Naive thymus-derived CD4-positive, alpha-beta T cell (primary cell): ENCODE data around the gene NEMP1. TPM values are rescaled to one million over a fixed set of nuclear protein-coding genes. Genes with fewer than 3 reads are reported as not detected.

ENCODE experiments used
- polyA plus RNA-seq, 2 donors: library from polyadenylated mRNA; unstranded; fragments of 300-500 nt; fragmentation: Illumina TruSeq; gene quantifications; one replicate each; pipeline ENCODE4 v1.2.3, GENCODE V29; 2021
- total RNA-seq, 6 experiments: library from RNA in 5 of 6; stranded (reverse) in 5 of 6; gene quantifications; 1 replicate in 5 of 6; 2 replicates in 1 of 6; pipeline ENCODE4 v1.2.3 and lab custom pipeline; 2021 to 2026

Gene NEMP1
- total and polyA plus RNA-seq, 7 experiments from 2014 or later = 2.9 to 47.6 (median 13.6) TPM

Other genes starting within 250 kb of the NEMP1 start
- gene SDR9C7, start 144.4 kb downstream of the NEMP1 start, total RNA-seq = not detected
- not detected for gene SDR9C7, start 144.4 kb downstream of the NEMP1 start, polyA plus RNA-seq
- gene RDH16, start 121.2 kb downstream of the NEMP1 start, total RNA-seq = 1 to 10 TPM in 3 of 5 experiments, under 1 TPM in 2; 0.44 to 2.0 (median 1.2) TPM
- gene RDH16, start 121.2 kb downstream of the NEMP1 start, polyA plus RNA-seq = under 1 TPM; 0.19 to 0.22 TPM
- 10 to 100 TPM in 3 of 5 experiments, 1 to 10 TPM in 2; 5.8 to 12.9 (median 10.7) TPM for gene ZBTB39, start 72.2 kb downstream of the NEMP1 start, total RNA-seq
- 1 to 10 TPM; 2.2 to 3.2 TPM for gene ZBTB39, start 72.2 kb downstream of the NEMP1 start, polyA plus RNA-seq
- 1 to 10 TPM in 1 of 5 experiments, under 1 TPM in 3, not detected in 1; 0.49 to 1.1 (median 0.74) TPM for gene TAC3, start 62.3 kb downstream of the NEMP1 start, total RNA-seq
- gene TAC3, start 62.3 kb downstream of the NEMP1 start, polyA plus RNA-seq = not detected
- 1 to 10 TPM; 1.3 to 2.3 (median 1.9) TPM for gene MYO1A, start 28.7 kb downstream of the NEMP1 start, total RNA-seq
- gene MYO1A, start 28.7 kb downstream of the NEMP1 start, polyA plus RNA-seq = under 1 TPM; 0.56 to 0.68 TPM
- 10 to 100 TPM in 3 of 5 experiments, 1 to 10 TPM in 2; 5.7 to 22.4 (median 15.5) TPM for gene NAB2, start 10.3 kb upstream of the NEMP1 start, total RNA-seq
- gene NAB2, start 10.3 kb upstream of the NEMP1 start, polyA plus RNA-seq = 1 to 10 TPM in 1 of 2 donors, under 1 TPM in 1; 0.46 to 2.8 TPM
- 100 to 1,000 TPM; 206 to 403 (median 294) TPM for gene STAT6, start 32.6 kb upstream of the NEMP1 start, total RNA-seq
- 100 to 1,000 TPM in 1 of 2 donors, 10 to 100 TPM in 1; 99.3 to 104 TPM for gene STAT6, start 32.6 kb upstream of the NEMP1 start, polyA plus RNA-seq
- gene LRP1, start 49.7 kb upstream of the NEMP1 start, total RNA-seq = 100 to 1,000 TPM in 1 of 5 experiments, 10 to 100 TPM in 3, under 1 TPM in 1; 0.58 to 119 (median 14.8) TPM
- 1 to 10 TPM in 1 of 2 donors, under 1 TPM in 1; 0.72 to 1.2 TPM for gene LRP1, start 49.7 kb upstream of the NEMP1 start, polyA plus RNA-seq
- not detected for gene LRP1-AS, start 68.8 kb upstream of the NEMP1 start, total RNA-seq
- not detected for gene LRP1-AS, start 68.8 kb upstream of the NEMP1 start, polyA plus RNA-seq
- gene NXPH4, start 138.0 kb upstream of the NEMP1 start, total RNA-seq = under 1 TPM in 1 of 5 experiments, not detected in 4; 0.31 TPM
- not detected for gene NXPH4, start 138.0 kb upstream of the NEMP1 start, polyA plus RNA-seq
- gene SHMT2, start 150.9 kb upstream of the NEMP1 start, total RNA-seq = 100 to 1,000 TPM in 1 of 5 experiments, 10 to 100 TPM in 4; 21.7 to 175 (median 36.1) TPM
- gene SHMT2, start 150.9 kb upstream of the NEMP1 start, polyA plus RNA-seq = 10 to 100 TPM; 29.7 to 40.4 TPM
- 1 to 10 TPM; 2.5 to 7.3 (median 5.6) TPM for gene STAC3, start 172.4 kb upstream of the NEMP1 start, total RNA-seq
- gene STAC3, start 172.4 kb upstream of the NEMP1 start, polyA plus RNA-seq = not detected